ENCODE measurements around the gene INSR. TPM values are rescaled to one million over a fixed set of nuclear protein-coding genes. Genes with fewer than 3 reads are reported as not detected.

INSR gene
- total and polyA plus RNA-seq, 2 donors (not counting 3 experiments of a cell fraction or from before 2014, with no cell fraction given), result 4.9 to 19.5 TPM

DNA sequence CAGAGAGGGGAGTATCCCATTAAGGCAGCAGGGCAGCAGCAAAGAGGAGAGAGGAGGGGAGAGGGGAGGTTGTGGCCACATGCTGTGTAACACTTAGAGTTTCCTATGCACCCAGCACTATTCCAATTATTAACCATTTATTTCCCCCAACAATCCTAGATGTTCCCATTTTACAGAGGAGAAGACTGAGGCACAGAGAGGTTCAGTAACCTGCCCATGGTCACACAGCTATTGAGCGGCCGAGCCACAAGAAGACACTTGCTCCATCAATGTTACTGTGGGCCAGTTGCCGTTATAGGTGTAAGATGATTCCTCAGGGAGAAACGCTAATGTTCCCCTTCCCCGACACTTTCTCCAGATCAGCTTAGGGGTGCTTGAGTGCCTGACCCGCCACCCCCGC is 69.2 kb downstream of the INSR start:
- intact Hi-C loops (cut with micrococcal nuclease) (no loop called here), dilution Hi-C loops (cut with MboI; ENCODE audit: extremely low pct_ligation_motif_present, low sequenced_read_pairs) (no loop called here)
- no peak overlapping the region for H3K9ac ChIP-seq (replicated peaks; ENCODE audit: extremely low read depth, insufficient read depth, low read length)
- H3K9me1 ChIP-seq (replicated peaks; ENCODE audit: control insufficient read depth, extremely low read depth, insufficient read depth, low read length), result no peaks in the 10 kb centered on the region
- no peaks in the 10 kb centered on the region for H3K4me1 ChIP-seq (ENCODE audit: control insufficient read depth, extremely low read depth, insufficient read depth, low read length)
- POLR2A ChIA-PET, result no interaction called here
- no peak overlapping the region for H3K4me2 ChIP-seq (ENCODE audit: insufficient read depth, low read length)
- TF ChIP-seq POLR2AphosphoS5 (IDR thresholded peaks at IDR 0.05; ENCODE audit: insufficient read depth, low read depth, low read length) (no peak), FOS (IDR thresholded peaks at IDR 0.05; ENCODE audit: borderline replicate concordance, insufficient read depth, low read length) (no peak), EZH2 (IDR thresholded peaks at IDR 0.05; ENCODE audit: borderline replicate concordance, low read depth, low read length, severe bottlenecking) (no peak), JUN (IDR thresholded peaks at IDR 0.05; ENCODE audit: borderline replicate concordance, insufficient read depth, insufficient read length, low read depth) (no peak), POLR2A (IDR thresholded peaks at IDR 0.05; ENCODE audit: low read depth, low read length) (no peak), MYC (IDR thresholded peaks at IDR 0.05; ENCODE audit: low read depth, low read length) (no peak)
- TF ChIP-seq, protein P1, sequence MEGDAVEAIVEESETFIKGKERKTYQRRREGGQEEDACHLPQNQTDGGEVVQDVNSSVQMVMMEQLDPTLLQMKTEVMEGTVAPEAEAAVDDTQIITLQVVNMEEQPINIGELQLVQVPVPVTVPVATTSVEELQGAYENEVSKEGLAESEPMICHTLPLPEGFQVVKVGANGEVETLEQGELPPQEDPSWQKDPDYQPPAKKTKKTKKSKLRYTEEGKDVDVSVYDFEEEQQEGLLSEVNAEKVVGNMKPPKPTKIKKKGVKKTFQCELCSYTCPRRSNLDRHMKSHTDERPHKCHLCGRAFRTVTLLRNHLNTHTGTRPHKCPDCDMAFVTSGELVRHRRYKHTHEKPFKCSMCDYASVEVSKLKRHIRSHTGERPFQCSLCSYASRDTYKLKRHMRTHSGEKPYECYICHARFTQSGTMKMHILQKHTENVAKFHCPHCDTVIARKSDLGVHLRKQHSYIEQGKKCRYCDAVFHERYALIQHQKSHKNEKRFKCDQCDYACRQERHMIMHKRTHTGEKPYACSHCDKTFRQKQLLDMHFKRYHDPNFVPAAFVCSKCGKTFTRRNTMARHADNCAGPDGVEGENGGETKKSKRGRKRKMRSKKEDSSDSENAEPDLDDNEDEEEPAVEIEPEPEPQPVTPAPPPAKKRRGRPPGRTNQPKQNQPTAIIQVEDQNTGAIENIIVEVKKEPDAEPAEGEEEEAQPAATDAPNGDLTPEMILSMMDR (IDR thresholded peaks at IDR 0.05; ENCODE audit: extremely low read depth in 1 of 2, insufficient read depth in 1 of 2, low read depth in 1 of 2, low read length in 2 of 2), result no peak
- TF ChIP-seq, protein P2, sequence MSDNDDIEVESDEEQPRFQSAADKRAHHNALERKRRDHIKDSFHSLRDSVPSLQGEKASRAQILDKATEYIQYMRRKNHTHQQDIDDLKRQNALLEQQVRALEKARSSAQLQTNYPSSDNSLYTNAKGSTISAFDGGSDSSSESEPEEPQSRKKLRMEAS (IDR thresholded peaks at IDR 0.05; ENCODE audit: insufficient read depth, insufficient read length), result no peak
- no peak overlapping the region for H3K27ac ChIP-seq (ENCODE audit: insufficient read depth, low read depth, low read length)
- H4K20me1 ChIP-seq (replicated peaks; ENCODE audit: control insufficient read depth, extremely low read depth, insufficient read depth, low read length), result no peaks in the 10 kb centered on the region
- no peaks in the 10 kb centered on the region for H3K9me3 ChIP-seq (replicated peaks; ENCODE audit: control insufficient read depth, insufficient read depth, low read length)
- no peak overlapping the region for H2AFZ ChIP-seq (ENCODE audit: low read depth, low read length)
- H3K79me2 ChIP-seq (ENCODE audit: control insufficient read depth, insufficient read depth, low read length), result no peaks in the 10 kb centered on the region
- FAIRE-seq (no peak), DNase-seq (ENCODE audit: low read depth, low spot score) (no peak)
- CTCF ChIA-PET, result no interaction called here
- H3K4me3 ChIP-seq (replicated peaks in 1 of 3; ENCODE audit: insufficient read depth in 1 of 3, low read depth in 1 of 3, low read length in 3 of 3), result no peak overlapping the region
- no TSS peak for BruUV-seq (replicated peaks)
- no peaks in the 10 kb centered on the region for H3K36me3 ChIP-seq (ENCODE audit: control insufficient read depth in 2 of 2, extremely low read depth in 1 of 2, insufficient read depth in 2 of 2, low read length in 2 of 2)
- no peaks in the 10 kb centered on the region for H3K27me3 ChIP-seq (ENCODE audit: control insufficient read depth in 2 of 2, insufficient read depth in 2 of 2, low read length in 2 of 2)

Data from endothelial cell of umbilical vein (primary cell).